SK-N-SH (cell line): ENCODE results near the gene STYXL2.

Experiments used
- CHD2 ChIP-seq: fragments of 150-350 bp; IDR thresholded peaks from 2 replicates; pipeline ENCODE4 v1.6.1; 2018; ENCODE audit warnings: low read length; ENCODE audit not compliant: partially characterized antibody
- CTCF ChIP-seq: fragments of 200-600 bp; sonication (generic); IDR thresholded peaks from 2 replicates; pipeline ENCODE4 v1.6.1; 2017; ENCODE audit warnings: antibody characterized with exemption, mild to moderate bottlenecking, moderate library complexity
- ELF1 ChIP-seq: IDR thresholded peaks from 2 replicates; pipeline ENCODE4 v1.4.0; 2012
- FOXJ3 ChIP-seq: sonication (generic); formaldehyde crosslinking; IDR thresholded peaks from 2 replicates; pipeline ENCODE4 v1.5.1; 2020; ENCODE audit warnings: mild to moderate bottlenecking, missing genetic modification reagents
- GABPA ChIP-seq: IDR thresholded peaks from 2 replicates; pipeline ENCODE4 v1.4.0; 2012; ENCODE audit warnings: low read depth, mild to moderate bottlenecking
- JUND ChIP-seq: IDR thresholded peaks from 2 replicates; pipeline ENCODE4 v1.4.0; 2012
- POLR2AphosphoS5 ChIP-seq: IDR thresholded peaks from 2 replicates; pipeline ENCODE4 v1.6.1; 2012; ENCODE audit warnings: low read depth, low read length
- RCOR1 ChIP-seq: fragments of 150-350 bp; IDR thresholded peaks from 2 replicates; pipeline ENCODE4 v1.6.1; 2017; ENCODE audit warnings: antibody characterized with exemption, low read length
- TAF1 ChIP-seq: IDR thresholded peaks from 2 replicates; pipeline ENCODE4 v1.6.1; 2012; ENCODE audit warnings: low read depth, mild to moderate bottlenecking, low read length, moderate library complexity, borderline replicate concordance
- TF ChIP-seq, protein P1 (sequence below): IDR thresholded peaks from 2 replicates; pipeline ENCODE4 v1.4.0; 2012; ENCODE audit warnings: low read depth
- TF ChIP-seq, protein P2 (sequence below): IDR thresholded peaks from 2 replicates; pipeline ENCODE4 v1.4.0; 2012; ENCODE audit warnings: low read depth, borderline replicate concordance

GRCh38 chr1:167082511-167083027 lies 11.3 kb upstream of the STYXL2 start:
- TF ChIP-seq JUND (no peak), CTCF (no peak), ELF1 (no peak), RCOR1 (no peak), TAF1 (no peak), GABPA (no peak), CHD2 (no peak), POLR2AphosphoS5 (no peak), FOXJ3 (CRISPR knock-in tag) (no peak)
- TF ChIP-seq, protein P1, sequence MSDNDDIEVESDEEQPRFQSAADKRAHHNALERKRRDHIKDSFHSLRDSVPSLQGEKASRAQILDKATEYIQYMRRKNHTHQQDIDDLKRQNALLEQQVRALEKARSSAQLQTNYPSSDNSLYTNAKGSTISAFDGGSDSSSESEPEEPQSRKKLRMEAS = no peak
- TF ChIP-seq, protein P2, sequence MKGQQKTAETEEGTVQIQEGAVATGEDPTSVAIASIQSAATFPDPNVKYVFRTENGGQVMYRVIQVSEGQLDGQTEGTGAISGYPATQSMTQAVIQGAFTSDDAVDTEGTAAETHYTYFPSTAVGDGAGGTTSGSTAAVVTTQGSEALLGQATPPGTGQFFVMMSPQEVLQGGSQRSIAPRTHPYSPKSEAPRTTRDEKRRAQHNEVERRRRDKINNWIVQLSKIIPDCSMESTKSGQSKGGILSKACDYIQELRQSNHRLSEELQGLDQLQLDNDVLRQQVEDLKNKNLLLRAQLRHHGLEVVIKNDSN = no peak
